GM19025 (cell line): ENCODE data around the gene B4GALNT3.

Source experiments
- ATAC-seq: cut with Tn5 transposase; IDR thresholded peaks from one replicate; pipeline ENCODE4 v1.9.1; 2021; ENCODE audit warnings: mild to moderate bottlenecking, low read depth, moderate library complexity; ENCODE audit not compliant: unreplicated experiment

The B4GALNT3 gene

GRCh38 chr12:586318-587071 lies 126.8 kb downstream of the B4GALNT3 start:
- no peak for ATAC-seq

GRCh38 chr12:587132-588023 lies 127.6 kb downstream of the B4GALNT3 start:
- ATAC-seq, result no peak

GRCh38 chr12:588024-588322 lies 128.2 kb downstream of the B4GALNT3 start:
- no peak for ATAC-seq

- no peak for ATAC-seq
These were observed 128.9 kb downstream of the B4GALNT3 start for GRCh38 chr12:588646-589045.

- no peak for ATAC-seq
These were observed 130.5 kb downstream of the B4GALNT3 start for GRCh38 chr12:590206-590750.

- ATAC-seq, result no peak
These were observed 131.7 kb downstream of the B4GALNT3 start for GRCh38 chr12:591167-592023.

GRCh38 chr12:592024-592505 lies 132.3 kb downstream of the B4GALNT3 start:
- ATAC-seq, result no peak

GRCh38 chr12:593396-594270 lies 133.9 kb downstream of the B4GALNT3 start:
- no peak for ATAC-seq

GRCh38 chr12:597926-598568 lies 138.3 kb downstream of the B4GALNT3 start:
- ATAC-seq, result no peak

GRCh38 chr12:599756-600155 lies 140.0 kb downstream of the B4GALNT3 start:
- no peak for ATAC-seq

GRCh38 chr12:601976-602699 lies 142.4 kb downstream of the B4GALNT3 start:
- ATAC-seq, result no peak

GRCh38 chr12:602700-603068 lies 142.9 kb downstream of the B4GALNT3 start:
- no peak for ATAC-seq

GRCh38 chr12:604956-605355 lies 145.2 kb downstream of the B4GALNT3 start:
- no peak for ATAC-seq

GRCh38 chr12:607541-608001 lies 147.8 kb downstream of the B4GALNT3 start:
- no peak for ATAC-seq

- ATAC-seq, result no peak
These were observed 148.7 kb downstream of the B4GALNT3 start for GRCh38 chr12:608413-608812.

GRCh38 chr12:608921-609320 lies 149.2 kb downstream of the B4GALNT3 start:
- no peak for ATAC-seq

- ATAC-seq, result no peak
These were observed 152.0 kb downstream of the B4GALNT3 start for GRCh38 chr12:611721-612120.

- ATAC-seq, result no peak
These were observed 152.6 kb downstream of the B4GALNT3 start for GRCh38 chr12:612293-612692.
